Stimulated activated CD8-positive, alpha-beta memory T cell treated with anti-CD3 and anti-CD28 coated beads, Interleukin-7, amount 100 ng/mL, for 4 hours (primary cell): ENCODE data around the gene NDUFAF5.

Experiments used
- DNase-seq, 2 donors: peaks; one replicate each; pipeline ENCODE4 v3.0.0-alpha.2; 2020; ENCODE audit warnings: low read depth in 2 of 2

NDUFAF5 gene

DNA sequence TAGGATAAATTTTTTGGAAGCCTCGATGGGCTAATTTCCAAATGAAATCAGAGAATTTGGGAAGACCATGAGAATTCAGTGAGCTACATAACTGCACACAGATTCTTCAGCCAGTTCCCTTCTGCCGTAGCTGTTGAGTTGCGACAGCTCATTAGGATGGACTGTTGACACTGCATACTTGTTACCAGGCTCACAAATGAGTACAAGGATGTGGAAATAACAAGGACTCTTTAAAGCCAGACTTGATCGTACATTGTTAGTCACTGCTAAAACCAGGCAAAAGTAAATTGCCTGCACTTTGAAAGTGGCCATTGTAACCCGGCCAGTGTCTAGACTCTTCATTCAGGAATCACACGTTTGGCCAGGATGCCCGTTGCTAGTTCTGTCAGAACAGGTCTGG lies 37.0 kb downstream of the NDUFAF5 start:
- no peak for DNase-seq

DNA sequence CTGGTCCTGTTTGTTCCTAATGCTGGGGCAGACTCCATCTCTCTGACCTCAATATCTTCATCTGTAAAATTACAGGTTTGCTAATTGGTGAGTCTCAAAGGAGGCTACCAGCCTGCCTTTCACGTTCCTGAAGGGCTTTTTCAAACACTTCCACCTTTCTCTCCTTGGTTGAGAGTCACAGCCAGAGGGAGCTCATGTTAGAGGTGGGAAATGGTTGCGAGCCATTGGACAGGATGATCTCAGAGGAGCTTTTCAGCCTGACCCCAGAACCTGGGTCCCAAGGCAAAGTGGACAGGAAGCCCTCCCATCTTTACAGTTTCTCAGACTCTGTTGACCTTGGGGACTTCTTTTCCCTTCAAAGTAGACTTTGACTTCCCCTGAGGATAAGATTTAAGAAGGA lies 37.6 kb downstream of the NDUFAF5 start:
- no peak for DNase-seq

DNA sequence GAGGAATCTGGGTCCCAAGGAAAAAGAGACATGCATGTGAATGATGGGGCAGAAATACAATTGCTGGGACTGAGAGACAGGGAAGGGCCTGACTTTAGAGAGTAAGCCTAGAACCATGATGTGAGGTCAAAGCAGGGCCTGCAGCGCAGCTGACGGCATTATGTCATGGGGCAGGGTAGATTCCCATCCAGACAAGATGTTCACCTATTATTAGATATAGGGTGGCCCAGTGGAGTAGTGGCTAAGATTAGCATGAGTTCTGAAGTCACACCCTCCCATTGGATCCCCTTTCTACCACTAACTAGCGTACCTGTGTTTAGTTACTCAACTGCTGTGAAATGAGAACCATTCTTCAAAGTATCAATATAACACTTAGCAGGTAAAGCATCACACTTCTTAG lies 39.6 kb downstream of the NDUFAF5 start:
- no peak for DNase-seq

DNA sequence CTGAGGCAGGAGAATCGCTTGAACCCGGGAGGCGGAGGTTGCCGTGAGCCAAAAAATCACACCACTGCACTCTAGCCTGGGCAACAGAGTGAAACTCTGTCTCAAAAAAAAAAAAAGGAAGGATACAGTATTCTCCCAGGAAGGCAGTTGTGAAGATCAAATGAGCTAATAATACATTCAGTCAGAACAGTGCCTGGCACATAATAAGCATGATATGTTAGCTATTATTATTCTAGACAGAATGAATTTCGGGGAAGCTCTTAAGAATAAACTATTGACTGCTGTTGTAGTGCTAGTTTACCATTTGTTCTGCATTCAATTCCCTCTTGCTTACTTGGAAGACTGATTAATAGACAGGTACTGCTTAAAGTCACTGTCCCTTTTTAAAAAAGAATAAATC lies 40.6 kb downstream of the NDUFAF5 start:
- DNase-seq: no peak

DNA sequence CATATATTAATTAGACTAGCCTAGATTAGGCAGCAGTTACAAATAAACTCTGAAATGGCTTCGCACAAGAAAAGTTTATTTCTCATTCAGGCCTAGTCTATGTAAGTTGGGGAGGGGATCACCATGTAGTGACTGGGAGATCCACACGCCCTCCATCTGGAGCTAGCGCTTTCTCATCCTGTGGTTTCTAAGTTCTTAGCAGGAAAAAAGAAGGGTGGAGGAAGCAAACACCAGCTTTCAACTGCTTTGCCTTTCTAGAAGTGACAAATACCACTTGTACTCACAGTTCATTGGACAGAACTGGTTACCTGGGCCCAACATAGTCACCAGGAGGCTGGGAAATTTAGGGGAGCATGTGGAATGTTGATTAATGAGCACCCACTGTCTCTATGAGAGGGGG lies 46.6 kb downstream of the NDUFAF5 start:
- no peak for DNase-seq

DNA sequence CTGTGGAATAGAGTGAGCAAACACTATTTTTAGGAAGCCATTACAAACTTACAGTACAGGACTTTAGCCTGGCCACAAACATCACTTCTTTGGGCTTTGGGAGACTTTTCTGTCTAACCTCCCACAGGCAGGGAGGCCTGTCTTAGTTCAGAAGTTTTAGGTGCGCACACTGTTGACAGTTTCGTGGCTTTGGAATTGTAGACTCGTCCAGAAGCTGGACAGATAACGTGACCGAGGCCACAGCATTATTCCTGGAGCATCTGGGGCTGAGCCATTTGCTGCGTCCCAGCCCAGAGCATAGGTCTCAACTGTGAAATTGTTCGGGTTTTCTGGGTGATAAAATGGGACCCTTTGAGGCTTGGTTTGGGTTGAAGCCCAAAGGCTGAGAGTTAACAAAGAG lies 53.8 kb downstream of the NDUFAF5 start:
- no peak for DNase-seq

DNA sequence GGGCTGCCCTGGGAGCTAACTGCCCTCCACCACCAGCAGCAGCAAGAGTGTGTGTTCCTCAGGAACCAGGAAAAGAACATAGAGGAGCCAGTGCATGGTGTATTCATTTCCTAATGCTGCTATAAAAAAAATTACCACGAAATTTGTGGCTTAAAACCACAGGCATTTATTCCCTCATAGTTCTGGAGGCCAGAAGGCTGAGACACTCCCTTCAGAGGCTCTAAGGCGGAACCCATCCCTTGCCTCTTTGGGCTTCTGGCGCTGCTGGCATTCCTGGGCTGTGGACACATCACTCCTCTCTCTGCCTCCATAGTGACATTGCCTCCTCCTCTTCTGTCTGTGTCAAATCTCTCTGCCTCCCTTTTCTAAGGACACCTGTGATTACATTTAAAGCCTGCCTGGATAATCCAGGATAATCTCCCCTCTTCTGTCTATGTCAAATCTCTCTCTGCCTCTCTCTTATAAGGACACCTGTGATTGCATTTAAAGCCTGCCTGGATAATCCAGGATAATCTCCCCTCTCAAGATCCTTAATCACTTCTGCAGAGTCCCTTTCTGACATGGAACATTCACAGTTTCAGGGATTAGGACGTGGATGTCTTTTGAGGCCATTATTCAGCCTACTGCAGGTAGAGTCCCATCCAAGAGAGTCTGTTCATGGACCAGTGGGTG lies 54.7 kb downstream of the NDUFAF5 start:
- no peak for DNase-seq

DNA sequence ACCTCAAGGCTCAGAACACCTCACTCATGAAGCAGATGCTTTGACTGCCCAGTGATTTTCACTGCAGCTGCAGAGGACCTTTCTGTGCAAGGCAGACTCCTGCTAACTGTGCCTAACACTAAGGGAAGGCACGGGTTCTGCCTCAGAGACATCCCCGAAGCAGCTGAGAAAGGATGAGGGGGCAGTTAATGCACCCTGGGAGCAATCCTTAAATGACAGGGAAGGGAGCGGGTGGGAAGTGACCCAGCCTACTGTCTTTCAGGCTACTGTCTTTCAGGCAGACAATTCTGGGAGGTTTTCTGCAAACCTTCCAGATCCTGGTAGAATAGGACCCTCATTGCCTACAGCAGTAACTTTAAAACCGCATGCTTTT lies 55.3 kb downstream of the NDUFAF5 start:
- no peak for DNase-seq

DNA sequence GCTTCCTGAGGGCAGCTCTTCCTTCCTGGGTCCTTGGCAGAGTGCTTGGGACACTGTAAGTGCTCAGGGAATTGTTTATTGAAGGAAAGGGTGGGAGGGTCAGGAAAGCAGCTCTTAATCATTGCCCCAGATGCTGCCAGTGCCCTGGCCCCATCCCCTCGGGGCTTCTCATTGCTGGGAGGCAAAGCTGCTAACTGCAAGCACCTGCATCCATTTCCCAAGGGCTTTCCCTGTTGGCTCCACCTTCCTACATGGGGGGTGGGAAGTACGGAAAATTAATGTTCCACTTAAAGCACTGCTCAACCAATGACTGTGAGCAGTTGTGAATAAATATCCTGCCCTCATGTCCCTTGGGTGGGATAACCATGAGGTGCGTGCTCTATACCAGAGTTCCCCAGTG lies 56.4 kb downstream of the NDUFAF5 start:
- no peak for DNase-seq

DNA sequence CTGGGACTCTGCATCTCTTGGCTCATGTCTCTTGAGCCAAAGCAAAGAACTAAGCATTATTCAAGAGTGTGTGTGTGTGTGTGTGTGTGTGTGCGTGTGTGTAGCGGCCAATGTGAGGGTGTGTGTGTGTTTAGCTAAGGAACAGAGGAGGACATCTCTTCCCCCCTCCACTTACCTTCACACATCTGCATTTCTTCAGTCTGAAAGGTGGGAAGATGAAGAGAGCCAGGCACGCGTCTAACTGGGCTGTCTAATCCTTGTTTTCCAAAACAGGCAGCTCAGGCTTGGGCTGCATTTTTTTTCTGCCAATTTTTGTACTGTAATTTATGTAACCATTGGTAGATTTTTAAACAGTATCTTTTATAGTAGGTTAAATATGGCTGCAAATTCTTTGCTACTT lies 59.5 kb downstream of the NDUFAF5 start:
- DNase-seq: no peak

DNA sequence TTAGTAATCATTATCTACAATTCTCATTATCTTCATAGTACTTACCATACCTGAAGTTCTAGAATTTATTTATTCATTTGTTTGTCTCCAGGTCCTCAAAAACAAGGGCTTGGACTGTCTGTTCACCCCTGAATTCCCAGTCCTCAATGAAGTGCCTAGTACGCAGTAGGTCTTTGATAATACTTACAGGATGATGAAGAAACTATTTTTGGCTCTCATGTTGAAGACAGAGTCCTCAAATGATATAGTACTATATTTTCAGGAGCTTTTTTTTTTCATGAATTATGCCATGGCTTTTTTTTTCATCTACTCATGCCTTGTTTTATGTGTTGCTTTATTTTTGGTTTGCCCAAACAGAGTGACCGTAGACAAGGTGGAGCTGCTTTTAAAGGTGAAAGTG lies 66.5 kb downstream of the NDUFAF5 start:
- no peak for DNase-seq

DNA sequence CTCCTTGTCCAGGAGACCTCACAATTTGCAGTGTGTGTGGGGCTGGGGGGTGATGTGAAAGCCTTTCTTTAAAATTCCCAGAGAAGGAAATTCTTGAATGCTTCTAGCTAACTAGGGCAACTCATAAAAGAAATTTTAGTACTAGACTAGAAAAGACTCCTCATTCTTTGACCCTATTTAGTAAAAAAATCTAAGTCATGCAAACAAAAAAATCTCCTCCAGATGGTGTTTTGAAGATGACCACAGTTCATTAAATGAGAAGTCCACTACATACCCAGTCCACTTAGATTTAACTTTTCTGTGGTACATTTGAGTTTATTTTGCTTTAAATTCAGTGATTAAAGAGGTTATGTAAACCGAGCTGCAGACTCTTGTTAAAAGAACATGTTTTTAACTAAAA lies 67.5 kb downstream of the NDUFAF5 start:
- no peak for DNase-seq

DNA sequence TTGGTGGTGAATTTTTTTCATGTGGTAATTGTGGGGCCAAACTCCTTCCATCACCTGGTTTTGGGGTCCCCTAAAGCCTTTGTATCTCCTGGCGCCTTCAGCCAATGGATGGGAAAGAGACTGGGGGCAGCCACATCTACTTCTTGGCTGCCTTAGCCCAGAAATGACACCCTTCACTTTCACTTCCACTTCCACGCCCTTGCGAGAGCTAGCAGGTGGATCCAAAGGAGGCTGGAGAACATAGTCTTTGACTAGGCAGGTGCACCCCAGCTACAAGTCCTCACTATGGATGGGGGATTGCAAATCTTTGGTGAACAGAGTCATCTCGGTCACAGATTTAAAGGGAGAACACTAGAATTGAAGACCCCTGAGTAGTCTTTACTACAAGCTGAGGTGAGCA lies 70.8 kb downstream of the NDUFAF5 start:
- no peak for DNase-seq

DNA sequence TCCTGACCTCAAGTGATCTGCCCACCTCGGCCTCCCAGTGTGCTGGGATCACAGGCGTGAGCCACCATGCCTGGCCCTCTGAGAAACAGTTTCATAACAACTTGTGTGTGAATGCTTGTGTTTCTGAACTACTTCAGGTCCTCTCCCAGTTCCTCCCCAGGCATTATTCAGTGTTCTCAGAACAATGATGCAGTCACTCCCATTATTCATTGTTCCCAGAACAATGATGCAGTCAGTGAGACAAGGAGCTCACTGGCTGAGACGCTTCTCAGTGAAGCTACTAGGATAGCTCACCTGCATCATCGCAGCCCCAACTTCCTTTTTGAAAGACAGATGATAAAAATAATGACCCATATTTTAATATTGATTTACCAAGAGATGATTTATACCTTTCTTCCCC lies 71.5 kb downstream of the NDUFAF5 start:
- DNase-seq: no peak

DNA sequence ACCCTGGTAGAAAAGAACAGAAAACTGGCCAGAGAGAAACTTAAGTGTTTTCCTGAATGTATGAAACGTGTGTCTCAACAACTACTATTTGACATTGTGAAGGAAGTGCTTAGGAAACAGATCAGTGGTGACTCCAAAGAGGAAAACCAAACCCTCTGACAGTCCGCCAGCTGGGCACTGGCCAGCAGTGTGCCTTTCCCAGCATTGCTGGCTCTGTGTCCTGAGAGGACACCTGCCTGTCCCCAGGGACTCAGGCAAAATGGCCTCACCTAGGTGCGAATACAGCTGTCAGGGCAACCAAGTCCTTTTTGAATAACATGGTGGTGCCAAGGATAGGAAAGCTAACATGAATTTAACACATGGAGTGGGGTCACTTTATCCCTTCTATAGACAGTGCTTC lies 72.5 kb downstream of the NDUFAF5 start:
- no peak for DNase-seq

DNA sequence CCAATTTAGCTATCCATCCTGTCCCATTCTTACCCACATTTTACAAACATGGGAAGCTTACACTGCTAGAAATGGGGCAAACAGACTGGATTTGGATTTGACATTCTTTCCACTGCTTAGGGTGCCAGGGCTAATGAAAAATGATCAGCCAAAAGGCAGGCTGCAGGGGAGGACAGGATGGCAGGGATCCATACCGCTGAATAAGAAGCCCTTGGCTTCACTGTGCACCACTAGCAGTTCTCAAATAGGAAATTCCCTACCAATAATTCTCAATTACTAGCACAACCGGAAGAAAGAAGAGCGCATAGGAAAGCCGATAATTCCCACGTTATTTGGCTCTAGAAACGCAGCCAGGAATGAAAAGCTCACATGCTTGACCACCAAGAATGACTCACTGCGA lies 73.1 kb downstream of the NDUFAF5 start:
- no peak for DNase-seq

DNA sequence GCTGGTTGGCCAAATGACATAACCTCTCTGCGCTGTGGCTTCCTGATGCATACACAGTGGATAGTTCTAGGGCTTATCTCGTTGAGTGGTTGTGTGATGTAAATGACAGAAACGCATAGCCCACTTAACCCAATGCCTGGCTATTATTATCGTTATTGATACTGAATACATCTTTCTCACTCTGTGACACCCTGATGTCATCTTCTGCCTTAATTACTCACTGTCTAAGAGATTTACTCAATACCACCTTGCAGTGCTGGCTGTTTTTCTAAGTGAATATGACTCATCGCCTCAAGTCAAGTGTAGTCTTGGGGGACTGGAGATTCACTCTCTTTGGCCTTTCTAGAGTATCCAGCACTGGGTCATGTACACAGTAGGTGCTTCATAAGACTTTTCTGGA lies 73.6 kb downstream of the NDUFAF5 start:
- no peak for DNase-seq

DNA sequence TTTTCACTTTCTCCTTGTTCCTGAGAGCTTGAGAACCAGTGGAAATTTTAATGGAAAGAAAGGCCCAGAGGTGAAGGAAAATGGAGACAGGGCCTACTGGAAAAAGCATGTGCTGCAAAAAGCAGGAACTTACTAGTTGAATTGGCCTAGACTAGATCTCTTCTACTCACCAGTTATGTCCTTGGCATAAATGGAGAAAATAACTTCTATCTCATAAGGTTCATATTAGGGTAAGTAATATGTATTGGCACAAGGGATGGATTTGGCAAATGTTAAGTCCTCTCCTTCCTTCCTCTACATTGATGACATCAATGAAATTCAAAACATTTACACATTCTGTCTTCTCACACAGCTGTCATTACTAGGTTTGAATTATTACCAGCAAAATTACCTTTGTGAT lies 74.0 kb downstream of the NDUFAF5 start:
- no peak for DNase-seq

DNA sequence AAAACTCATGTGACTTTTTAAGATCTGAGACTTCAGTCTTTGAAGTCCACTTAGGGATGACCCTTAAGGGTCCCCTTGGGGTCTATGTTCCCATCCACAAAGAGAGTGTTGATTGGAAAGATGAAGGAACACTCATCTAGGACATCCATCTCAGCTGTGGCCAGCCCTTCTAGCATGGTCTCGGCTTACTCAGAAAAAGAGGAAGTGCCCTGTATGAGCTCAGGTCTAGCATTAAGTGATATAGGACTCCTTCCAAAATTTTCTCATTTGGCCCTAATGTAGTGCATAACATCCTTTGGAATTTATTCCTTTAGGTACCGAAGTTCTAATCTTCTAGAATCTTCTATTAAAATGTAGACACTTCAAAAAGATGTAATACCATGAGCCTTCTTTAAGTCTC lies 77.4 kb downstream of the NDUFAF5 start:
- no peak for DNase-seq

DNA sequence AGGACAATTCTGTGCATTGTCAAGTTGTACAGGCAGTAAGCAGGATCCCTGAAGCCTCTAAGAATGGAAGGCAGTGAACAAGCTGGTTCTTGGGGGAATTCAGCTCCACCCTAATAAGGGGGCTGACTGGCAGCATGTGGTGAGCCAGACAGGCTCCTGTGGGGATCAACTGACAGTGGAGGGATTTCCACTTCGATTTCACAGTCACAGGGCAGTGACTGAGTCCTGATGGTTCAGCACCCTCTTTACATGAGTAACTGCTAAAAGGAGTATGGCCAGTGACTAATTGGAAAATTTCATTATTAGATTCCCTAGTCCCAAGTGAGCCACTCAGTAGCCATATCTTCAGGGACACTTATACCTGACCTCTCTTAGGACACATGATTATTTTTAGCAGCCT lies 78.4 kb downstream of the NDUFAF5 start:
- DNase-seq: no peak

DNA sequence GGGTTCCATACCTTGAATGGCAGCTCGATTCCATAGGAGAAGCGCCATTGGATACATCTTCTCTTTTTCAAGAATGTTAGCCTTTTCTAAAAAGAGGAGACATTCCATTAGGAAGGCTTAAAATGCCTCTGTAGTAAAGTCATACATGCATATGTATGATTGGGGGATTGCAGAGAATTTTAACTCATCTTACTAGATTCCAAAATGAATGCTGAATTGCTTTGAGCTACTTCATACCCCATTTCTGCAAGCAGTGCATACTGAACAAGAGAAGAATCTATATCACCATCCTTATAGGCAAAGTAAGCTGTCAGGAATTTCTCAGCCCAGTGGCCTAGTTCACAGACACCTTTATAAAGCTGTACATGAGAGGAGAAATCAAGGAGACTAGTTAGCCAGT lies 80.3 kb downstream of the NDUFAF5 start:
- no peak for DNase-seq

DNA sequence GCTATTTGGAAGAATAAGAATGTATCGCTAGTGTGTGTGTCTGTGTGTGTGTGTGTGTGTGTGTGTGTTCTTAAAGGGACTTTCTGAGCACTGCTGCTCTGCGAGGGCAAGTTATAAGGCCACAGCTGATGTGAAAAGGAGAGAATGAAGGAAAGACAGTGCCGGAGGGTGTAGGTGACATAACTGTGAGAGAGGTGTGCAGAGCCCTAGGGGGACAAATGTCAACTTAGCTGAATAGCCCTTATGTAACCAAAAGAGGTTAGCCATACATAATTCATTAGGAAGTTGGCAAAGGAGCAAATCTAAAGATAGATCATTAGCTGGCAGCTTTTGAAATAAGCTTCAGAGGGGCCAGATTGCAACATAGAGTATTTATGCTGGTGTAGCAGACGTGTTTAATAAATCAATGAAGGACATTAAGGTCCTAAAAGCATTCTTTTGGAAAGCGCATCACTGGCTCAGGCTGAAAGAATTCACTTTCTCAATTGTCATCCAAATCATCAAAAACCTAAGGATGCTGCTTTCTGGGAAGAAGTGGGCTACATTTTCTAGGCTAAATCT lies 81.0 kb downstream of the NDUFAF5 start:
- DNase-seq: no peak

DNA sequence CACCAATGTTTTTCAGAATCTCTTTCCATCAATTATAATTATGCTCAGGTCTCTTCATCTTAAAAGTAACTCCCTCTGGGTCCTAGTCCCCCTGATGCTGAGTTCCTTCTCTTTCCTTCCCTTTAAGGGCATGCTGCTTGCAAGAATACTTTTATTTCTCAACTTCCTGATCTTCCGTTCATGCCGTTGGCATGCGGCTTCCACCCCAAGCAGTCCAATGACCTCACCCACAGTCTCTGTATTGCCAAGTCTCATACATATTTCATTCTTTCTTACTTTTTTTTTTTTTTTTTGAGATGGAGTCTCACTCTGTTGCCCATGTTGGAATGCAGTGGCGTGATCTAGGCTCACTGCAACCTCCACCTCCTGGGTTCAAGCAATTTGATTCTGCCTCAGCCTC lies 83.5 kb downstream of the NDUFAF5 start:
- DNase-seq: no peak

DNA sequence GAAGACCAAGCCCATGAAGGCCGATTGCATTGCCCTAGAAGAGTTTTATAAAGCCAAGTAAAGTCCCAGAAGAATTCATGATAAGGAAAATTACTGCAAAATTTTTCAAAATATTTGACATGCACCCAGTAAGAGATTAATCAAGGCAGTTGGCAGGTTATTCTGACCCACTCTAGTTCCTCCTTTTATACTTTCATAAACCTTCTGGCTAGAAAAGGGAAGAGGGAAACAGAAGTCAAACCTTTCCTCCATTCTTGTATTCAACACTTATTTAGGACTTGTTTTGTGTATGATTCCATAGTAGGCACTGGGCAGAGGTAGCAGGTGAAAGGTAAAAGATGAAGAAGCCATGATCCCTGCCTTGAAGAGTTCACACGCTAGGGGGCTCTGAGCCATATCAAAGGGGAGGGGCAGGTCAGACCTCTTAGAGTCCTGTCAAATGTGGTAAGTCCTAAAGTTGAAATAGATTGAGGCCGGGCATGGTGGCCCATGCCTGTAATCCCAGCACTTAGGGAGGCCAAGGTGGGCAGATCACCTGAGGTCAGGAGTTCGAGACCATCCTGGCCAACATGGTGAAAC lies 85.4 kb downstream of the NDUFAF5 start:
- DNase-seq: no peak
